K562 (cell line): Measurements from ENCODE around the gene TRDN. TPM values are rescaled to one million over a fixed set of nuclear protein-coding genes. Genes with fewer than 3 reads are reported as not detected.

Source experiments
- ATAC-seq: fragments of 200-7000 bp; cut with Tn5 transposase; 3 replicates; pipeline ENCODE4 v1.9.1; 2020; ENCODE audit warnings: moderate library complexity
- BruUV-seq: library from RNA; stranded (reverse); fragments of 400-500 nt; replicated peaks from 2 replicates; lab custom pipeline; 2021; lab: Mats Ljungman, UMichigan
- CTCF ChIA-PET: fragments of 300-600 bp; formaldehyde crosslinking; extraction: SDS; loops from one replicate; lab custom pipeline; 2021; ENCODE audit warnings: low intra/inter-chr PET ratio; lab: Yijun Ruan, JAX
- POLR2A ChIA-PET: fragments of 300-600, 350-650 bp; sonication (Branson Sonifier 250); formaldehyde crosslinking; extraction: SDS; loops from one replicate; lab custom pipeline; 2021; ENCODE audit warnings: antibody characterized with exemption, inconsistent platforms; lab: Yijun Ruan, JAX
- DNase-seq, 4 experiments: peaks; one replicate each; pipeline versions ENCODE4 v3.0.0 to v3.0.0-alpha.2; 2011 to 2018; ENCODE audit warnings: low spot score in 3 of 4, mixed read lengths in 3 of 4; ENCODE audit errors: extremely low read depth in 1 of 4
- FAIRE-seq: peaks from 2 replicates; lab custom pipeline; 2011; peaks lifted over from hg19 to GRCh38; lab: Jason Lieb, UNC
- H2AFZ ChIP-seq: 2 replicates; pipeline ENCODE4 v1.6.0; 2011; ENCODE audit warnings: low read depth, low read length, control low read depth, inconsistent platforms
- H3K27ac ChIP-seq: fragments of 200-600 bp; 3 replicates; pipeline ENCODE4 v1.8.0; 2011; ENCODE audit warnings: low read depth, mild to moderate bottlenecking, control low read depth, inconsistent platforms, low read length, moderate library complexity, mixed read lengths; ENCODE audit errors: extremely low read depth
- H3K27me3 ChIP-seq, 2 experiments: fragments of 300-600 bp in 1 of 2; 2 replicates in 1 of 2; 3 replicates in 1 of 2; pipeline versions ENCODE4 v1.6.0 to v1.8.0; 2011; ENCODE audit warnings: inconsistent platforms in 2 of 2, low read length in 2 of 2, mild to moderate bottlenecking in 1 of 2, mixed read lengths in 1 of 2, moderate library complexity in 1 of 2; ENCODE audit not compliant: control insufficient read depth in 2 of 2, insufficient read depth in 2 of 2
- H3K36me3 ChIP-seq: fragments of 300-600 bp; 3 replicates; pipeline ENCODE4 v1.8.0; 2011; ENCODE audit warnings: mild to moderate bottlenecking, low read length, inconsistent platforms; ENCODE audit not compliant: control insufficient read depth, insufficient read depth
- H3K4me1 ChIP-seq, 2 experiments: fragments of 200-600 bp in 1 of 2; replicated peaks in 1 of 2; 2 replicates in 1 of 2; 3 replicates in 1 of 2; pipeline versions ENCODE4 v1.5.1 to v1.8.0; 2011; ENCODE audit warnings: inconsistent platforms in 2 of 2, low read length in 2 of 2, mild to moderate bottlenecking in 1 of 2, mixed read lengths in 1 of 2, moderate library complexity in 1 of 2; ENCODE audit not compliant: control insufficient read depth in 2 of 2, insufficient read depth in 2 of 2
- H3K4me2 ChIP-seq: 2 replicates; pipeline ENCODE4 v1.6.1; 2011; ENCODE audit warnings: low read length, control low read depth, inconsistent platforms, mixed read lengths; ENCODE audit not compliant: insufficient read depth
- H3K4me3 ChIP-seq: fragments of 200-600 bp; sonication (generic), shearing (Covaris generic); 2 replicates; pipeline ENCODE4 v1.5.1; 2016; ENCODE audit warnings: control low read depth, inconsistent platforms
- H3K79me2 ChIP-seq: fragments of 200-600 bp; 3 replicates; pipeline ENCODE4 v1.8.0; 2011; ENCODE audit warnings: low read length, inconsistent platforms; ENCODE audit not compliant: control insufficient read depth, insufficient read depth
- H3K9ac ChIP-seq, 2 experiments: 2 replicates each; pipeline versions ENCODE4 v1.6.0 to v1.6.1; 2011; ENCODE audit warnings: low read depth in 2 of 2, low read length in 2 of 2, control low read depth in 1 of 2, inconsistent platforms in 1 of 2, mild to moderate bottlenecking in 1 of 2, mixed read lengths in 1 of 2; ENCODE audit not compliant: insufficient read depth in 1 of 2
- H3K9me1 ChIP-seq: one replicate; pipeline ENCODE4 v1.6.0; 2011; ENCODE audit warnings: inconsistent platforms, mild to moderate bottlenecking, low read length, moderate library complexity; ENCODE audit not compliant: control insufficient read depth, insufficient read depth
- H3K9me3 ChIP-seq: replicated peaks from 2 replicates; pipeline ENCODE4 v1.5.1; 2011; ENCODE audit warnings: low read depth, low read length, inconsistent platforms; ENCODE audit not compliant: control insufficient read depth, insufficient read depth
- H4K20me1 ChIP-seq: replicated peaks from 2 replicates; pipeline ENCODE4 v1.6.1; 2011; ENCODE audit warnings: low read length, inconsistent platforms, mixed read lengths; ENCODE audit not compliant: control insufficient read depth, insufficient read depth
- KLF13 ChIP-seq: fragments of 450-650 bp; IDR thresholded peaks from 2 replicates; pipeline ENCODE4 v1.6.1; 2016; ENCODE audit warnings: missing genetic modification characterization, low read depth, mild to moderate bottlenecking, missing compliant biosample characterization, moderate library complexity, borderline replicate concordance
- MEIS2 ChIP-seq: fragments of 450-650 bp; IDR thresholded peaks from 2 replicates; pipeline ENCODE4 v1.6.1; 2014; ENCODE audit warnings: mild to moderate bottlenecking; ENCODE audit not compliant: partially characterized antibody
- PBX2 ChIP-seq, 2 experiments: IDR thresholded peaks in 1 of 2; conservative IDR thresholded peaks in 1 of 2; 2 replicates each; pipeline ENCODE4 v1.6.1; 2016; ENCODE audit warnings: low read depth in 2 of 2, mild to moderate bottlenecking in 1 of 2, missing compliant biosample characterization in 1 of 2, missing genetic modification characterization in 1 of 2, moderate library complexity in 1 of 2
- PKNOX1 ChIP-seq: fragments of 450-650 bp; IDR thresholded peaks from 2 replicates; pipeline ENCODE4 v1.6.1; 2016
- USF2 ChIP-seq: sonication (generic); formaldehyde crosslinking; IDR thresholded peaks from 2 replicates; pipeline ENCODE4 v1.5.0; 2020; ENCODE audit warnings: missing genetic modification reagents
- WGBS: fragments of 100-300 bp; shearing (Covaris generic); methylation state at CpG from one replicate; pipeline ENCODE4 v1.1.6; 2016; ENCODE audit warnings: low coverage, mixed read lengths; ENCODE audit not compliant: insufficient coverage; ENCODE audit errors: missing lambda C conversion rate; 5-methylcytosine and 5-hydroxymethylcytosine counted together
- in situ Hi-C: fragments of 300-500 bp; cut with MboI; formaldehyde crosslinking; loops from 4 replicates; pipeline ENCODE4 v1.15.0; 2018; ENCODE audit warnings: inconsistent platforms, mixed read lengths
- intact Hi-C: fragments of 100-400 bp; cut with micrococcal nuclease; formaldehyde crosslinking; loops from 2 replicates; pipeline ENCODE4 v1.14.2; 2022
- polyA plus RNA-seq, 8 experiments: library from polyadenylated mRNA; depleted of rRNA in 4 of 8; stranded (reverse) in 5 of 8; unstranded in 3 of 8; fragments of >200 nt; fragmentation: Nextera tagmentation in 2 of 8; fragmentation: Illumina TruSeq in 1 of 8; extraction: Ambion mirVana in 2 of 8; extraction: Trizol in 1 of 8; gene quantifications; 2 replicates each; pipeline versions ENCODE4 v1.2.1 to v1.2.3, GENCODE V29; 2011 to 2014; ENCODE audit warnings: inconsistent platforms in 1 of 8, missing spikeins in 1 of 8
- total RNA-seq, 7 experiments: library from RNA; depleted of rRNA in 6 of 7; stranded (reverse); fragments of >200 nt in 6 of 7; fragmentation: Illumina TruSeq in 2 of 7; extraction: Trizol in 2 of 7; gene quantifications; 2 replicates each; pipeline versions ENCODE4 v1.2.1 to v1.2.3, GENCODE V29; 2011 to 2021; ENCODE audit warnings: low replicate concordance in 1 of 7

TRDN gene
- total and polyA plus RNA-seq, 9 of the 15 experiments (the other 6 are each of a cell fraction or from before 2014, with no cell fraction given), result 0.05 to 0.50 (median 0.16) TPM

GRCh38 chr6:123430970-123431369 lies 205.8 kb downstream of the TRDN start:
- Histone ChIP-seq H3K9ac (no peak overlapping the region), H3K9me1 (no peaks in the 10 kb centered on the region), H3K27me3 (no peaks in the 10 kb centered on the region), H3K36me3 (no peaks in the 10 kb centered on the region), H2AFZ (no peak overlapping the region), H3K4me2 (no peak overlapping the region), H3K4me3 (no peak overlapping the region), H3K9me3 (no peaks in the 10 kb centered on the region), H3K4me1 (no peaks in the 10 kb centered on the region), H4K20me1 (no peaks in the 10 kb centered on the region), H3K27ac (no peak overlapping the region), H3K79me2 (no peaks in the 10 kb centered on the region)
- ATAC-seq (no peak), FAIRE-seq (no peak), DNase-seq (no peak)
- intact Hi-C loops (no loop called here), in situ Hi-C loops (no loop called here)
- ChIA-PET CTCF (no interaction called here), POLR2A (no interaction called here)
- TF ChIP-seq PBX2 (CRISPR knock-in tag; IDR thresholded peaks at IDR 0.05; ENCODE audit: low read depth) (no peak), PBX2 (tag; conservative IDR thresholded peaks at IDR 0.05; ENCODE audit: low read depth) (0 out of 2 replicates have a peak, but pooled peaks have one; percentile 14), MEIS2 (peak; percentile 13), USF2 (CRISPR knock-in tag) (no peak), PKNOX1 (no peak), KLF13 (no peak)
- BruUV-seq, result no TSS peak
- WGBS, result 4% methylated on average over 3 of the region's 3 CpGs
